GM23338 (cell line): Measurements from ENCODE around the gene SPI1. TPM values are rescaled to one million over a fixed set of nuclear protein-coding genes. Genes with fewer than 3 reads are reported as not detected.
A peak's percentile ranks its signal among the peaks of the same experiment; 100 is the strongest.

Experiments used
- ATAC-seq: fragments of 200-7000 bp; cut with Tn5 transposase; 3 replicates; pipeline ENCODE4 v1.9.1; 2020
- DNase-seq: peaks from one replicate; pipeline ENCODE4 v3.0.0-alpha.2; 2015; ENCODE audit warnings: low spot score
- H2AFZ ChIP-seq: fragments of 200-600 bp; sonication (generic); 2 replicates; pipeline ENCODE4 v1.8.0; 2016; ENCODE audit warnings: antibody characterized with exemption, mild to moderate bottlenecking, moderate library complexity
- H3F3A ChIP-seq: fragments of 200-600 bp; sonication (generic); replicated peaks from 2 replicates; pipeline ENCODE4 v1.8.0; 2017; ENCODE audit warnings: antibody characterized with exemption, mixed run types, low read depth
- H3K27ac ChIP-seq: fragments of 200-600 bp; sonication (generic); 2 replicates; pipeline ENCODE4 v1.6.1; 2016; ENCODE audit warnings: low read depth
- H3K27me3 ChIP-seq: fragments of 200-600 bp; sonication (generic); 2 replicates; pipeline ENCODE4 v1.8.0; 2016; ENCODE audit warnings: mild to moderate bottlenecking, mixed run types, moderate library complexity; ENCODE audit not compliant: insufficient read depth
- H3K36me3 ChIP-seq: fragments of 200-600 bp; sonication (generic); 2 replicates; pipeline ENCODE4 v1.8.0; 2016; ENCODE audit warnings: mild to moderate bottlenecking; ENCODE audit not compliant: insufficient read depth
- H3K4me1 ChIP-seq: fragments of 200-600 bp; sonication (generic); 2 replicates; pipeline ENCODE4 v1.8.0; 2016; ENCODE audit warnings: mild to moderate bottlenecking, moderate library complexity; ENCODE audit not compliant: insufficient read depth
- H3K4me2 ChIP-seq: fragments of 200-600 bp; sonication (generic); 2 replicates; pipeline ENCODE4 v1.7.1; 2017; ENCODE audit warnings: mixed run types
- H3K4me3 ChIP-seq: fragments of 200-600 bp; sonication (generic); 2 replicates; pipeline ENCODE4 v1.6.1; 2016; ENCODE audit warnings: mixed run types
- H3K79me2 ChIP-seq: fragments of 200-600 bp; sonication (generic); replicated peaks from 2 replicates; pipeline ENCODE4 v1.8.0; 2017; ENCODE audit warnings: mild to moderate bottlenecking; ENCODE audit not compliant: insufficient read depth
- H3K9me2 ChIP-seq: fragments of 200-600 bp; sonication (generic); 2 replicates; pipeline ENCODE4 v1.8.0; 2017; ENCODE audit not compliant: insufficient read depth
- H4K20me1 ChIP-seq: fragments of 200-600 bp; sonication (generic); replicated peaks from 2 replicates; pipeline ENCODE4 v1.8.0; 2017; ENCODE audit warnings: mild to moderate bottlenecking; ENCODE audit not compliant: insufficient read depth
- H3K27ac Mint-ChIP-seq: 2 replicates; pipeline ENCODE4 v1.8.0; 2020; ENCODE audit warnings: inconsistent platforms, mild to moderate bottlenecking, moderate library complexity, mixed read lengths
- H3K27me3 Mint-ChIP-seq: 3 replicates; pipeline ENCODE4 v1.8.0; 2022; ENCODE audit warnings: low read depth, mild to moderate bottlenecking, moderate library complexity, mixed read lengths, inconsistent platforms; ENCODE audit not compliant: insufficient read depth, poor library complexity
- H3K36me3 Mint-ChIP-seq: 3 replicates; pipeline ENCODE4 v1.8.0; 2021; ENCODE audit warnings: low read depth, mild to moderate bottlenecking, inconsistent platforms, moderate library complexity, mixed read lengths
- H3K4me1 Mint-ChIP-seq: 3 replicates; pipeline ENCODE4 v1.8.0; 2020; ENCODE audit warnings: mild to moderate bottlenecking, inconsistent platforms, mixed read lengths
- H3K4me3 Mint-ChIP-seq: 3 replicates; pipeline ENCODE4 v1.8.0; 2021; ENCODE audit warnings: moderate library complexity, mild to moderate bottlenecking, inconsistent platforms, mixed read lengths
- H3K9me3 Mint-ChIP-seq: 3 replicates; pipeline ENCODE4 v1.8.0; 2020; ENCODE audit warnings: moderate library complexity, mild to moderate bottlenecking, inconsistent platforms, mixed read lengths
- CTCF ChIP-seq, 2 experiments: fragments of 200-600 bp in 1 of 2; sonication (generic) in 1 of 2; conservative IDR thresholded peaks; 2 replicates each; pipeline versions ENCODE4 v1.5.1 to v1.6.1; 2016 to 2017; ENCODE audit warnings: antibody characterized with exemption in 2 of 2, low read depth in 2 of 2, mild to moderate bottlenecking in 2 of 2, moderate library complexity in 1 of 2
- EZH2 ChIP-seq: fragments of 200-600 bp; sonication (generic); IDR thresholded peaks from one replicate; pipeline ENCODE4 v1.8.0; 2017; ENCODE audit warnings: antibody characterized with exemption, mild to moderate bottlenecking, low read depth; ENCODE audit not compliant: unreplicated experiment
- EZH2phosphoT487 ChIP-seq: fragments of 200-600 bp; sonication (generic); IDR thresholded peaks from one replicate; pipeline ENCODE4 v1.8.1; 2018; ENCODE audit warnings: antibody characterized with exemption; ENCODE audit not compliant: unreplicated experiment
- JUNB ChIP-seq: IDR thresholded peaks from one replicate; pipeline ENCODE4 v1.6.1; 2016; ENCODE audit warnings: antibody characterized with exemption; ENCODE audit not compliant: unreplicated experiment
- NANOG ChIP-seq: IDR thresholded peaks from 2 replicates; pipeline ENCODE4 v1.6.1; 2016; ENCODE audit warnings: antibody characterized with exemption, borderline replicate concordance
- POLR2AphosphoS5 ChIP-seq: IDR thresholded peaks from 2 replicates; pipeline ENCODE4 v1.6.1; 2016; ENCODE audit warnings: antibody characterized with exemption, low read depth
- REST ChIP-seq: IDR thresholded peaks from one replicate; pipeline ENCODE4 v1.6.1; 2018; ENCODE audit warnings: antibody characterized with exemption; ENCODE audit not compliant: unreplicated experiment
- STAT1 ChIP-seq: IDR thresholded peaks from one replicate; pipeline ENCODE4 v1.6.1; 2016; ENCODE audit warnings: antibody characterized with exemption; ENCODE audit not compliant: unreplicated experiment
- ZNF114 ChIP-seq: fragments of 250-450 bp; sonication (Bioruptor Pico); IDR thresholded peaks from 2 replicates; pipeline ENCODE4 v1.5.0; 2020; ENCODE audit warnings: mild to moderate bottlenecking, moderate library complexity
- ZNF331 ChIP-seq: fragments of 250-450 bp; sonication (Bioruptor Pico); IDR thresholded peaks from 2 replicates; pipeline ENCODE4 v1.5.0; 2020; ENCODE audit warnings: low read depth, mild to moderate bottlenecking, moderate library complexity
- polyA plus RNA-seq: library from polyadenylated mRNA; unstranded; fragments of >200 nt; fragmentation: Nextera tagmentation; extraction: Ambion mirVana; gene quantifications from 2 replicates; pipeline ENCODE4 v1.2.1, GENCODE V29; 2016
- total RNA-seq: library from RNA; depleted of rRNA; stranded (reverse); fragments of >200 nt; shearing (Covaris generic); gene quantifications from 2 replicates; pipeline ENCODE4 v1.2.3, GENCODE V29; 2014
- TF ChIP-seq, protein P1 (sequence below): IDR thresholded peaks from 2 replicates; pipeline ENCODE4 v1.6.1; 2016; ENCODE audit warnings: antibody characterized with exemption

Gene SPI1
- total and polyA plus RNA-seq, 2 experiments from 2014 or later, result 0.23 TPM; not detected in 1

- H4K20me1 ChIP-seq, result no peaks in the 10 kb centered on the region
- DNase-seq, result no peak
- H3K4me2 ChIP-seq, result no peak overlapping the region
- H3K4me1 ChIP-seq, result no peaks in the 10 kb centered on the region
- TF ChIP-seq POLR2AphosphoS5 (peak; percentile 6; the same call in 1 of the 2 replicates), EZH2 (no peak), CTCF (conservative IDR thresholded peaks at IDR 0.05; ENCODE audit: low read depth in 2 of 2) (no peak)
- H3K27me3 ChIP-seq, result no peaks in the 10 kb centered on the region
- Mint-ChIP-seq H3K36me3 (peaks cover 61% of the 10 kb centered on the region), H3K27me3 (peaks cover 15% of the 10 kb centered on the region), H3K4me1 (no peaks in the 10 kb centered on the region; the same call in 2 of the 3 replicates), H3K27ac (0 out of 2 replicates have a peak overlapping the region, but pooled peaks have one; percentile 18), H3K9me3 (no peaks in the 10 kb centered on the region), H3K4me3 (no peak overlapping the region)
- H3K4me3 ChIP-seq, result no peak overlapping the region
- no peaks in the 10 kb centered on the region for H3K79me2 ChIP-seq
- H3K9me2 ChIP-seq, result no peaks in the 10 kb centered on the region
- ATAC-seq, result no peak
- H3F3A ChIP-seq, result peaks cover 9% of the 10 kb centered on the region
- H2AFZ ChIP-seq, result no peak overlapping the region
- H3K27ac ChIP-seq, result no peak overlapping the region
- H3K36me3 ChIP-seq, result peaks cover 12% of the 10 kb centered on the region; the same call in 1 of the 2 replicates
These were observed 39.4 kb upstream of the SPI1 start for GRCh38 chr11:47417712-47418111.

- Mint-ChIP-seq H3K36me3 (peaks cover 44% of the 10 kb centered on the region), H3K9me3 (no peaks in the 10 kb centered on the region), H3K4me1 (no peaks in the 10 kb centered on the region; the same call in 2 of the 3 replicates), H3K27ac (no peak overlapping the region), H3K27me3 (peaks cover 15% of the 10 kb centered on the region), H3K4me3 (no peak overlapping the region)
- Histone ChIP-seq H3F3A (peaks cover 9% of the 10 kb centered on the region), H3K4me2 (no peak overlapping the region), H3K9me2 (no peaks in the 10 kb centered on the region), H3K4me3 (no peak overlapping the region), H3K27ac (peak overlapping the region; percentile 45; the same call in 1 of the 2 replicates), H4K20me1 (no peaks in the 10 kb centered on the region; the same call in 1 of the 2 replicates), H3K36me3 (peaks cover 6% of the 10 kb centered on the region; the same call in 1 of the 2 replicates), H2AFZ (no peak overlapping the region), H3K27me3 (no peaks in the 10 kb centered on the region), H3K79me2 (no peaks in the 10 kb centered on the region), H3K4me1 (no peaks in the 10 kb centered on the region)
- ATAC-seq (peak; percentile 37), DNase-seq (peak; percentile 43)
- TF ChIP-seq EZH2, result no peak
- no peak for TF ChIP-seq ZNF114 (CRISPR knock-in tag)
- TF ChIP-seq EZH2phosphoT487, result no peak
- TF ChIP-seq CTCF (conservative IDR thresholded peaks at IDR 0.05; ENCODE audit: low read depth in 2 of 2), result no peak
- no peak for TF ChIP-seq REST
- TF ChIP-seq NANOG, result no peak
- no peak for TF ChIP-seq JUNB
- TF ChIP-seq, protein P1, sequence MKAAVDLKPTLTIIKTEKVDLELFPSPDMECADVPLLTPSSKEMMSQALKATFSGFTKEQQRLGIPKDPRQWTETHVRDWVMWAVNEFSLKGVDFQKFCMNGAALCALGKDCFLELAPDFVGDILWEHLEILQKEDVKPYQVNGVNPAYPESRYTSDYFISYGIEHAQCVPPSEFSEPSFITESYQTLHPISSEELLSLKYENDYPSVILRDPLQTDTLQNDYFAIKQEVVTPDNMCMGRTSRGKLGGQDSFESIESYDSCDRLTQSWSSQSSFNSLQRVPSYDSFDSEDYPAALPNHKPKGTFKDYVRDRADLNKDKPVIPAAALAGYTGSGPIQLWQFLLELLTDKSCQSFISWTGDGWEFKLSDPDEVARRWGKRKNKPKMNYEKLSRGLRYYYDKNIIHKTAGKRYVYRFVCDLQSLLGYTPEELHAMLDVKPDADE, result no peak
- no peak for TF ChIP-seq STAT1
- TF ChIP-seq POLR2AphosphoS5, result no peak
- TF ChIP-seq ZNF331 (CRISPR knock-in tag), result no peak
These were observed 37.7 kb upstream of the SPI1 start for GRCh38 chr11:47415949-47416472.
